RWPE1 (cell line): ENCODE results near the gene KLHDC3.

Experiments
- CTCF ChIA-PET: fragments of 350-600 bp; sonication (Branson Sonifier 250); formaldehyde crosslinking; extraction: SDS; loops from one replicate; lab custom pipeline; 2021; lab: Yijun Ruan, JAX
- POLR2A ChIA-PET: fragments of 400-600 bp; formaldehyde crosslinking; extraction: SDS; loops from one replicate; lab custom pipeline; 2020; ENCODE audit warnings: antibody characterized with exemption; ENCODE audit not compliant: low non-redundant PET; lab: Yijun Ruan, JAX
- DNase-seq: peaks from one replicate; pipeline ENCODE4 v3.0.0; 2012; ENCODE audit warnings: low spot score
- H3K27ac ChIP-seq: fragments of 450-650 bp; 2 replicates; pipeline ENCODE4 v1.5.1; 2017
- CTCF ChIP-seq: fragments of 450-650 bp; conservative IDR thresholded peaks from 2 replicates; pipeline ENCODE4 v1.5.1; 2017; ENCODE audit warnings: low read depth, mild to moderate bottlenecking

Gene KLHDC3

GRCh38 chr6:43020052-43020705 lies 6.1 kb downstream of the KLHDC3 start:
- POLR2A ChIA-PET: interaction anchor here (1.0 kb wide), 1 partner anchor 21 kb away, joined by 4 read pairs; no protein-coding TSS in a partner anchor
- DNase-seq: no peak
- CTCF ChIA-PET: no interaction called here
- peak overlapping the region; percentile 87 for H3K27ac ChIP-seq
- no peak for TF ChIP-seq CTCF

- peak; percentile 15 for DNase-seq
Observed at GRCh38 chr6:43020847-43021246, 6.8 kb downstream of the KLHDC3 start.

GRCh38 chr6:43021270-43022047 lies 7.4 kb downstream of the KLHDC3 start, which contains the start of gene RRP36:
Gene RRP36, plus strand, starts transcription at chr6:43021623. Its CDS starts 32 bp downstream, at chr6:43021655.
- ChIA-PET POLR2A (interaction anchor here (0.6 to 1.1 kb wide), 4 partner anchors 7 to 138 kb away, joined by 3 to 5 read pairs (median 4); no protein-coding TSS in a partner anchor), CTCF (interaction anchor here (0.6 kb wide), 1 partner anchor 609 kb away, joined by 3 read pairs; no protein-coding TSS in a partner anchor)
- peak; percentile 84 for DNase-seq
- no peak for TF ChIP-seq CTCF
- peak within 1 kb of the TSS; percentile 87 for H3K27ac ChIP-seq

More at GRCh38 chr6:43020847-43021246, 6.8 kb downstream of the KLHDC3 start:
- TF ChIP-seq CTCF: no peak
- ChIA-PET POLR2A (interaction anchor here (0.6 to 1.1 kb wide), 3 partner anchors 8 to 37 kb away, joined by 3 to 4 read pairs (median 3); no protein-coding TSS in a partner anchor), CTCF (interaction anchor here (0.6 kb wide), 1 partner anchor 610 kb away, joined by 3 read pairs; no protein-coding TSS in a partner anchor)
- H3K27ac ChIP-seq: peak overlapping the region; percentile 87

GRCh38 chr6:43024436-43024835 lies 10.4 kb downstream of the KLHDC3 start:
- DNase-seq: no peak
- CTCF ChIA-PET: no interaction called here
- POLR2A ChIA-PET: interaction anchor here (0.6 kb wide), 1 partner anchor 64 kb away, joined by 3 read pairs; no protein-coding TSS in a partner anchor
- no peak overlapping the region for H3K27ac ChIP-seq
- no peak for TF ChIP-seq CTCF

- CTCF ChIA-PET: no interaction called here
- no peak for DNase-seq
- H3K27ac ChIP-seq: no peak overlapping the region
- POLR2A ChIA-PET: no interaction called here
- no peak for TF ChIP-seq CTCF
Observed at GRCh38 chr6:43026365-43026764, 12.3 kb downstream of the KLHDC3 start.

GRCh38 chr6:43029120-43029519 lies 15.1 kb downstream of the KLHDC3 start:
- H3K27ac ChIP-seq: peak overlapping the region; percentile 16
- DNase-seq: no peak
- TF ChIP-seq CTCF: no peak
- ChIA-PET CTCF (no interaction called here), POLR2A (interaction anchor here (0.6 kb wide), 1 partner anchor 8 kb away, joined by 3 read pairs; the partner anchor contains the start of gene RRP36)
